H1 (cell line): ENCODE results near the gene TNIK. TPM values are rescaled to one million over a fixed set of nuclear protein-coding genes. Genes with fewer than 3 reads are reported as not detected.

ENCODE experiments used
- CHD7 ChIP-seq: fragments of 300-600 bp; sonication (generic); IDR thresholded peaks from 2 replicates; pipeline ENCODE4 v1.7.1; 2012; ENCODE audit warnings: low read length, moderate library complexity, mild to moderate bottlenecking, inconsistent platforms; ENCODE audit not compliant: insufficient replicate concordance
- SRF ChIP-seq: IDR thresholded peaks from 2 replicates; pipeline ENCODE4 v1.6.1; 2011; ENCODE audit warnings: mild to moderate bottlenecking, low read depth, low read length, moderate library complexity
- polyA plus RNA-seq, 7 experiments: library from polyadenylated mRNA; depleted of rRNA in 3 of 7; stranded (reverse) in 5 of 7; unstranded in 2 of 7; fragments of >200 nt in 5 of 7; fragments of 200-250 nt in 2 of 7; gene quantifications; 1 replicate in 5 of 7; 2 replicates in 1 of 7; 4 replicates in 1 of 7; pipeline versions ENCODE4 v1.2.1 to v1.2.3, GENCODE V29; 2011 to 2013; ENCODE audit warnings: missing spikeins in 2 of 7, mixed read lengths in 2 of 7
- total RNA-seq: library from RNA; stranded (reverse); fragmentation: NEBNext Ultra II Directional; extraction: Animal tissue kit (Norgen Biotek cat#: 25700); gene quantifications from 2 replicates; pipeline ENCODE4 v1.2.1, GENCODE V29; 2021

TNIK gene
- total and polyA plus RNA-seq, 2 of the 8 experiments (the other 6 are each of a cell fraction or from before 2014, with no cell fraction given) = 7.4 to 42.0 TPM

GRCh38 chr3:171054921-171055320 is 405.3 kb downstream of the TNIK start (continued):
- TF ChIP-seq CHD7 = no peak
- TF ChIP-seq SRF = no peak
